ENCODE results near the gene MME.

Gene MME

GRCh38 chr3:155184011-155184410 is 103.9 kb downstream of the MME start:
- no peak overlapping the region for H3K27ac Mint-ChIP-seq
- H3K36me3 Mint-ChIP-seq (ENCODE audit: low read depth) = no peaks in the 10 kb centered on the region
- H3K4me3 Mint-ChIP-seq = no peak overlapping the region
- H3K27me3 Mint-ChIP-seq = no peaks in the 10 kb centered on the region
- H3K9me3 Mint-ChIP-seq = no peaks in the 10 kb centered on the region
- peaks cover 14% of the 10 kb centered on the region for H3K4me1 Mint-ChIP-seq (ENCODE audit: low read depth)

GRCh38 chr3:155185631-155186071 is 105.5 kb downstream of the MME start:
- Mint-ChIP-seq H3K27me3 (no peaks in the 10 kb centered on the region), H3K9me3 (no peaks in the 10 kb centered on the region), H3K4me1 (ENCODE audit: low read depth) (peaks cover 12% of the 10 kb centered on the region), H3K36me3 (ENCODE audit: low read depth) (no peaks in the 10 kb centered on the region), H3K4me3 (no peak overlapping the region), H3K27ac (no peak overlapping the region)

GRCh38 chr3:155188031-155188430 is 107.9 kb downstream of the MME start:
- Mint-ChIP-seq H3K4me1 (ENCODE audit: low read depth) (peaks cover 12% of the 10 kb centered on the region), H3K36me3 (ENCODE audit: low read depth) (no peaks in the 10 kb centered on the region), H3K27me3 (no peaks in the 10 kb centered on the region), H3K4me3 (no peak overlapping the region), H3K27ac (no peak overlapping the region), H3K9me3 (no peaks in the 10 kb centered on the region)

GRCh38 chr3:155189478-155189877 is 109.4 kb downstream of the MME start:
- Mint-ChIP-seq H3K4me1 (ENCODE audit: low read depth) (peaks cover 3% of the 10 kb centered on the region), H3K9me3 (no peaks in the 10 kb centered on the region), H3K4me3 (no peak overlapping the region), H3K27ac (no peak overlapping the region), H3K27me3 (no peaks in the 10 kb centered on the region), H3K36me3 (ENCODE audit: low read depth) (no peaks in the 10 kb centered on the region)

DNA sequence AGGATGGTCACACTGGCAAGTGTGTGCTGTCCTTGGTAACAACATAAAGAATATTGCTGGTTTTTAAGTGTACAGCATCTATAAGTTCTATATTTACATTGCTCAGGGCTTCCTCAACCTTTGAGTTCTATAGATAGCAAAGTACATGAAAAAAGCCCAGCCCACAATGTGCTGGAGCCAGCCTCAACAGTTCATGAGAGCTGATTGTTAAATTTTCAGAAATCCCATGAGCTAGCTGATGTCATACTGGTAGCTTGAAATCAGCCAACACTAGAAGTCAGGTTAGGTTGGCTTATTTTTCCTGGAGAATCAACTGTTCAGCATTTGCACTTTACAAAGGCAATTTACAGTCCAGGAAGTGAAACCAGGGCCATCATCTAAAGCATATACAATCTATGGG is 110.6 kb downstream of the MME start:
- H3K36me3 Mint-ChIP-seq (ENCODE audit: low read depth) = no peaks in the 10 kb centered on the region
- H3K4me3 Mint-ChIP-seq = no peak overlapping the region
- H3K27ac Mint-ChIP-seq = no peak overlapping the region
- no peaks in the 10 kb centered on the region for H3K9me3 Mint-ChIP-seq
- H3K4me1 Mint-ChIP-seq (ENCODE audit: low read depth) = no peaks in the 10 kb centered on the region
- H3K27me3 Mint-ChIP-seq = no peaks in the 10 kb centered on the region

- Mint-ChIP-seq H3K27me3 (no peaks in the 10 kb centered on the region), H3K36me3 (ENCODE audit: low read depth) (no peaks in the 10 kb centered on the region), H3K9me3 (peaks cover 3% of the 10 kb centered on the region), H3K4me1 (ENCODE audit: low read depth) (no peaks in the 10 kb centered on the region), H3K27ac (no peak overlapping the region), H3K4me3 (no peak overlapping the region)
Measured at GRCh38 chr3:155192957-155193746, 113.0 kb downstream of the MME start.

- Mint-ChIP-seq H3K4me3 (no peak overlapping the region), H3K4me1 (ENCODE audit: low read depth) (no peaks in the 10 kb centered on the region), H3K27me3 (no peaks in the 10 kb centered on the region), H3K27ac (no peak overlapping the region), H3K9me3 (peaks cover 3% of the 10 kb centered on the region), H3K36me3 (ENCODE audit: low read depth) (no peaks in the 10 kb centered on the region)
Measured at GRCh38 chr3:155193868-155194267, 113.7 kb downstream of the MME start.

DNA sequence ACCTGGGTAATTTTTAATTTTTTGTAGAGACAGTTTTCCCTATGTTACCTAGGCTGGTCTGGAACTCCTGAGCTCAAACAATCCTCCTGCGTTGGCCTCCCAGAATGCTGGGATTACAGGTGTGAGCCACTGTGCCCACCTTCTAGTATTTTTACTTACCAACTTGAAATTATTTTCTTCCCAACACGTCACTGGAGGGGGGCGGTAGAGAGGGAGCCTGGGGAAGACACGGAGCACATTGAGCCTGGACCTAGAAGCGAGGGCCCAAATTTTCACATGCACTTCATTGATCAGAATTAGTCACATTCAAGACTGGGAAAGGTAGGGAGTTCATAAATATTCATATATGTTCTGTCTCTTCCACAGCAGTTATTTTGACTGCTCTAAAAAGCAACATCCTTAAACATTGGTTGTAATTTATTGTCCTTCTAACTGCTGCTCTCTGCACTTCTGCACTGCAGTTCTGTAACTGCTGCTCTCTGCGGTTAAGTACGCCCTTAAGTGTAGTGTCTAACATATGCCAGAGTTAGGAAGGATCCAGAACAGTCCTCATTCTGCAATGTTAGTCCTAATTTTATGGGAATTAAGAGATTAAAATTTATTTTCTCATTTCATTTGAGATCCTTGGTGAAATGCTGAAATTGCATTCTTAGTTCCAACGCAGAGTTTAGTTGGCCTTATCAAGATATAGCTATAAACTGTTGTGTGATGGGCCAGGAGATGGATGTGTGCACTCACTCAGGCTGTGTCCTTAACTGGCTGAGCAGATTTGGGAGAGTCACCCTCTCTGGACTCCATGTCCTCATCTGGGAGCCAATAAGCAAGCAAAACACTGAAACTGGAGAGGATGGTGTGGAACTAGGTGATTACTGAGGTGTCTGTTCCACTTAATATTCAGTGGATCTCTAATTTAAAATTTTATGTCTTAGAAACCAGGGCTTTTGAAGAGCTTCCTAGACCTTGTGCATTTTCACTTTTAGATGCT is 115.1 kb downstream of the MME start:
- Mint-ChIP-seq H3K4me3 (no peak overlapping the region), H3K36me3 (ENCODE audit: low read depth) (no peaks in the 10 kb centered on the region), H3K27ac (no peak overlapping the region), H3K4me1 (ENCODE audit: low read depth) (no peaks in the 10 kb centered on the region), H3K27me3 (no peaks in the 10 kb centered on the region), H3K9me3 (peaks cover 3% of the 10 kb centered on the region)

- Mint-ChIP-seq H3K27ac (no peak overlapping the region), H3K27me3 (no peaks in the 10 kb centered on the region), H3K36me3 (ENCODE audit: low read depth) (no peaks in the 10 kb centered on the region), H3K4me1 (ENCODE audit: low read depth) (no peaks in the 10 kb centered on the region), H3K4me3 (no peak overlapping the region), H3K9me3 (peaks cover 3% of the 10 kb centered on the region)
Measured at GRCh38 chr3:155196131-155197021, 116.3 kb downstream of the MME start.

DNA sequence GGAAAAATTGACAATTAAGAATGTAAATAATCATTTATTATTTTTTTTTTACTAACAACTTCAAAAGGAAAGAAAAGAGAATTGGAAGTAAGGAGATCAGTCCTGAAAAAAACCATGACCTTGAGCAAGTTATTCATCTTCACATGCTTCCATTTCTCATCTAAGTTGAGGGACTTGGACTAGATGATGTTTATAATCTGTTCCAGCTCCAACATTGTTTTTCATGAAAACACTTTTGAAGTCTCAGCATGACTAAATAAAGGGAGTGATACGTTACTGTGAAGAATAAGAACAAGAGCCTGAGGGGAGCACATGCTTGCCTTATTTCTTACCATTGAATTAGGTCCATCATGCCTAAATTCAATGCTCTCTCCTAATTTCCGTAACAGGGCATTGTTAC is 117.7 kb downstream of the MME start:
- Mint-ChIP-seq H3K27me3 (no peaks in the 10 kb centered on the region), H3K27ac (no peak overlapping the region)

DNA sequence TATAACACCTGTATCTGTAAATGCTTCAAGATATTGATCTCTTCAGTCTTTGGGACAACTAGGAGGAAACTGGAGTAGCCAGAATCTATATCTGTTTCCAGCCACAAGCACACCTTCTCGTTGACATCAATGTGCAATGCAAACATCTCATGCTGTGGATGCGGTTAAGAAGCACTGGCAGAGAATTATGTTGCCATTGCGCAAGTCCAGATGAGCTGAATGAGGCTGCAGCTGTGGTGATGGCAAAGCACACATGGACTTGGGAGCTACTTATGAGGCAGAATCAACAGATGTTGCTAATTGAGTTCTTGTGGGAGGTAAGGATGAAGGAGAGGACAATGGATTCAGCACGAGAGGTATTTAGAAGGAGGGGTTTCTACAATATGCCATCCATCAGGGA is 122.5 kb downstream of the MME start:
- no peak overlapping the region for H3K27ac Mint-ChIP-seq
- no peaks in the 10 kb centered on the region for H3K27me3 Mint-ChIP-seq
- H3K4me3 Mint-ChIP-seq = no peak overlapping the region
- no peaks in the 10 kb centered on the region for H3K36me3 Mint-ChIP-seq (ENCODE audit: low read depth)
- no peaks in the 10 kb centered on the region for H3K4me1 Mint-ChIP-seq (ENCODE audit: low read depth)
- no peaks in the 10 kb centered on the region for H3K9me3 Mint-ChIP-seq

More for the DNA sequence above, 117.7 kb downstream of the MME start:
- H3K4me3 Mint-ChIP-seq = no peak overlapping the region
- H3K9me3 Mint-ChIP-seq = peaks cover 3% of the 10 kb centered on the region
- H3K4me1 Mint-ChIP-seq (ENCODE audit: low read depth) = no peaks in the 10 kb centered on the region
- H3K36me3 Mint-ChIP-seq (ENCODE audit: low read depth) = no peaks in the 10 kb centered on the region

GRCh38 chr3:155204851-155205250 is 124.7 kb downstream of the MME start:
- Mint-ChIP-seq H3K4me3 (no peak overlapping the region), H3K4me1 (ENCODE audit: low read depth) (no peaks in the 10 kb centered on the region), H3K27ac (no peak overlapping the region), H3K9me3 (no peaks in the 10 kb centered on the region), H3K36me3 (ENCODE audit: low read depth) (no peaks in the 10 kb centered on the region), H3K27me3 (no peaks in the 10 kb centered on the region)

DNA sequence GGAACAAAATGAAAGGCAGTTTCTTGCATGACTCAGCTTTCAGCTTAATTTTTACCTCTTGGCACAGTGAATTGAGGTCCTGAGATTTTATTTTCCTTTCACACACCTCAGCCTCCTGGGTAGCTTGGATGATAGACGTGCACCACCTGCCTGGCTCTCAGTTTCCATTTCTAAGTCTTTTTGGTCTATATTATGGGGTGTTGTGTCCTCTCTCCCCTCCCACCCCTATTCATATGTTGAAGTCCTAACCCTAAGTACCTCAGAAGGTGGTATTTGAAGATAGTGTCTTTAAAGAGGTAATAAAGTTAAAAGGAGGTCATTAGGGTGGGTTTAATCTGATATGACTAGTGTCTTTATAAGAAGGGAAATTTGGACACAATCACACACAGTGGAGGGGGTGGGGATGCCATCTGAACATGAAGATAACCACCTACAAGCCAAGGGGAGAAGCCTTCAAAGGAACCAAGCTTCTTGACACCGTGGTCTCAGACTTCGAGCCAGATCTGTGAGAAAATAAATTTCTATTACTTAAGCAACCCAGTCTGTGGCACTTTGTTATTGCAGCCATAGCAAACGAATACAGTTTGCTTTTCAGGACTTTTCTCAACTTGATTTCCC is 128.2 kb downstream of the MME start:
- Mint-ChIP-seq H3K27me3 (no peaks in the 10 kb centered on the region), H3K4me3 (no peak overlapping the region), H3K4me1 (ENCODE audit: low read depth) (no peaks in the 10 kb centered on the region), H3K36me3 (ENCODE audit: low read depth) (no peaks in the 10 kb centered on the region), H3K9me3 (no peaks in the 10 kb centered on the region), H3K27ac (no peak overlapping the region)

DNA sequence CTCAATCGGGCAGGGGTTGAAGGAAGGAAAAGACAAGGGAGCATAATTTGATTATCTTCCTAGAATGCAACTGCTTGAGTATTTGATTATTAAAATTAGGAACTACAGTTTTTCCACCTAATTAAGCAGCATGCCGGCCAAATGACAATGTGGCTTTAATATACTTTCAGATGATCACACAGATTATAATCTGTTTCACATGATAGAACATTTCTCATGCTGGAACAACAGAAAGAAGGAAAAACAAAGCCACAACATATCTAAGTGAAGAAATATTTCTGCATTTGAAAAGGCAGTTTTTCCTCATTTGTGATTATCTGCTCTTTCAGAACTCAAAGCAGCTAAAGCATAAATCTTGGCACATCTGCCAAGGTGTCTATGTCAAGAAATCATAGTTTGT is 130.6 kb downstream of the MME start:
- H3K27ac Mint-ChIP-seq = no peak overlapping the region
- H3K4me3 Mint-ChIP-seq = no peak overlapping the region
- no peaks in the 10 kb centered on the region for H3K4me1 Mint-ChIP-seq (ENCODE audit: low read depth)
- no peaks in the 10 kb centered on the region for H3K36me3 Mint-ChIP-seq (ENCODE audit: low read depth)
- no peaks in the 10 kb centered on the region for H3K27me3 Mint-ChIP-seq
- no peaks in the 10 kb centered on the region for H3K9me3 Mint-ChIP-seq

Data from stimulated activated naive CD8-positive, alpha-beta T cell treated with anti-CD3 and anti-CD28 coated beads, Interleukin-15, Interleukin-2, amounts not matched to agents 100 ng/mL and 50 ng/mL, for 24 hours (primary cell).